GM12891 (cell line): ENCODE measurements around the gene MANF.

Experiments used
- POLR2A ChIP-seq: IDR thresholded peaks from 2 replicates; pipeline ENCODE4 v1.6.1; 2011; ENCODE audit warnings: low read depth, low read length, control low read depth
- POLR2AphosphoS5 ChIP-seq: IDR thresholded peaks from 2 replicates; pipeline ENCODE4 v1.6.1; 2011; ENCODE audit warnings: low read depth, low read length, control low read depth

GRCh38 chr3:51358981-51359380 lies 26.1 kb upstream of the MANF start:
- TF ChIP-seq POLR2A (no peak), POLR2AphosphoS5 (no peak)
